Measurements from ENCODE around the gene ECSIT. TPM values are rescaled to one million over a fixed set of nuclear protein-coding genes. Genes with fewer than 3 reads are reported as not detected.
"Not testable (repeated sequence)": the region's sequence is repeated elsewhere in the genome, so short reads cannot be mapped to it uniquely, and the experiment has no call there.

ECSIT gene
- polyA plus RNA-seq, 4 donors = 33.6 to 42.2 (median 37.8) TPM

GRCh38 chr19:11479898-11480714, 48.8 kb downstream of the ECSIT start:
- no peak for DNase-seq (ENCODE audit: low read depth in 4 of 4, low spot score in 3 of 4)

- DNase-seq (ENCODE audit: low read depth in 4 of 4, low spot score in 3 of 4) = no peak
Observed at GRCh38 chr19:11479090-11479897, 49.6 kb downstream of the ECSIT start.

- no peak for DNase-seq (ENCODE audit: low read depth in 4 of 4, low spot score in 3 of 4)
Observed at GRCh38 chr19:11478167-11479089, 50.5 kb downstream of the ECSIT start.

GRCh38 chr19:11475861-11476260, 53.1 kb downstream of the ECSIT start:
- no peak for DNase-seq (ENCODE audit: low read depth in 4 of 4, low spot score in 3 of 4)

- DNase-seq (ENCODE audit: low read depth in 4 of 4, low spot score in 3 of 4) = not testable (repeated sequence)
Observed at GRCh38 chr19:11475343-11475742, 53.6 kb downstream of the ECSIT start.

- no peak for DNase-seq (ENCODE audit: low read depth in 4 of 4, low spot score in 3 of 4)
Observed at GRCh38 chr19:11473725-11474124, 55.2 kb downstream of the ECSIT start.

- DNase-seq (ENCODE audit: low read depth in 4 of 4, low spot score in 3 of 4) = not testable (repeated sequence)
Observed at GRCh38 chr19:11468266-11468845, 60.6 kb downstream of the ECSIT start.

- DNase-seq (ENCODE audit: low read depth in 4 of 4, low spot score in 3 of 4) = no peak
Observed at GRCh38 chr19:11465600-11465999, 63.3 kb downstream of the ECSIT start.

- DNase-seq (ENCODE audit: low read depth in 4 of 4, low spot score in 3 of 4) = no peak
Observed at GRCh38 chr19:11464333-11465265, 64.3 kb downstream of the ECSIT start.

- DNase-seq (ENCODE audit: low read depth in 4 of 4, low spot score in 3 of 4) = no peak
Observed at GRCh38 chr19:11463391-11463790, 65.5 kb downstream of the ECSIT start.

- no peak for DNase-seq (ENCODE audit: low read depth in 4 of 4, low spot score in 3 of 4)
Observed at GRCh38 chr19:11461453-11461852, 67.5 kb downstream of the ECSIT start.

- no peak for DNase-seq (ENCODE audit: low read depth in 4 of 4, low spot score in 3 of 4)
Observed at GRCh38 chr19:11460207-11460606, 68.7 kb downstream of the ECSIT start.

GRCh38 chr19:11458912-11459311, 70.0 kb downstream of the ECSIT start:
- not testable (repeated sequence) for DNase-seq (ENCODE audit: low read depth in 4 of 4, low spot score in 3 of 4)

- DNase-seq (ENCODE audit: low read depth in 4 of 4, low spot score in 3 of 4) = no peak
Observed at GRCh38 chr19:11458236-11458900, 70.6 kb downstream of the ECSIT start.

GRCh38 chr19:11457831-11458230, 71.1 kb downstream of the ECSIT start:
- no peak for DNase-seq (ENCODE audit: low read depth in 4 of 4, low spot score in 3 of 4)

- no peak for DNase-seq (ENCODE audit: low read depth in 4 of 4, low spot score in 3 of 4)
Observed at GRCh38 chr19:11457115-11457514, 71.8 kb downstream of the ECSIT start.

GRCh38 chr19:11456659-11457058, 72.3 kb downstream of the ECSIT start:
- DNase-seq (ENCODE audit: low read depth in 4 of 4, low spot score in 3 of 4) = no peak

Measured in left renal pelvis (tissue), 4 donors.